H1 (cell line): ENCODE results near the gene TAF1L. TPM values are rescaled to one million over a fixed set of nuclear protein-coding genes. Genes with fewer than 3 reads are reported as not detected.
"Not testable (repeated sequence)": the region's sequence is repeated elsewhere in the genome, so short reads cannot be mapped to it uniquely, and the experiment has no call there.

ENCODE experiments used
- CTCF ChIA-PET: fragments of 300-600 bp; sonication (Branson Sonifier 250); formaldehyde crosslinking; loops from one replicate; lab custom pipeline; 2021; ENCODE audit not compliant: partially characterized antibody; lab: Charles Lee
- POLR2A ChIA-PET: fragments of 300-600 bp; sonication (Branson Sonifier 250); formaldehyde crosslinking; loops from one replicate; lab custom pipeline; 2021; ENCODE audit warnings: inconsistent platforms; ENCODE audit not compliant: partially characterized antibody; lab: Charles Lee
- DNase-seq, 2 experiments: peaks; one replicate each; pipeline versions ENCODE4 v3.0.0 to v3.0.0-alpha.2; 2010 to 2022; ENCODE audit warnings: low spot score in 2 of 2, low read depth in 1 of 2, mixed read lengths in 1 of 2
- FAIRE-seq: peaks from 2 replicates; lab custom pipeline; 2011; peaks lifted over from hg19 to GRCh38; lab: Jason Lieb, UNC
- H2AFZ ChIP-seq: 2 replicates; pipeline ENCODE4 v1.8.1; 2012; ENCODE audit warnings: low read length, inconsistent platforms
- H2AK5ac ChIP-seq: 2 replicates; pipeline ENCODE4 v1.6.1; 2013; ENCODE audit warnings: low read depth, low read length
- H2BK120ac ChIP-seq: replicated peaks from 2 replicates; pipeline ENCODE3; 2013; ENCODE audit warnings: low read depth, low read length, inconsistent platforms
- H2BK12ac ChIP-seq: 2 replicates; pipeline ENCODE4 v1.6.1; 2013; ENCODE audit warnings: low read depth, low read length
- H2BK15ac ChIP-seq: 2 replicates; pipeline ENCODE4 v1.6.1; 2013; ENCODE audit warnings: low read length
- H2BK20ac ChIP-seq: 2 replicates; pipeline ENCODE4 v1.6.1; 2013; ENCODE audit warnings: low read length
- H2BK5ac ChIP-seq: 2 replicates; pipeline ENCODE4 v1.6.1; 2013; ENCODE audit warnings: low read depth, low read length
- H3K14ac ChIP-seq: 2 replicates; pipeline ENCODE4 v1.6.1; 2013; ENCODE audit warnings: inconsistent platforms; ENCODE audit not compliant: insufficient read length
- H3K18ac ChIP-seq: 2 replicates; pipeline ENCODE4 v1.6.1; 2013; ENCODE audit warnings: low read length; ENCODE audit errors: extremely low read depth
- H3K23ac ChIP-seq: 2 replicates; pipeline ENCODE4 v1.6.1; 2013; ENCODE audit warnings: inconsistent platforms; ENCODE audit not compliant: insufficient read length
- H3K23me2 ChIP-seq: 2 replicates; pipeline ENCODE4 v1.6.1; 2013; ENCODE audit warnings: low read depth, low read length
- H3K27ac ChIP-seq: 2 replicates; pipeline ENCODE4 v1.6.1; 2011; ENCODE audit warnings: low read depth, low read length, inconsistent platforms
- H3K27me3 ChIP-seq, 4 experiments: replicated peaks in 1 of 4; 1 replicate in 1 of 4; 2 replicates in 3 of 4; pipeline versions ENCODE4 v1.6.1 to v1.8.1; 2011 to 2013; ENCODE audit warnings: low read length in 3 of 4, mild to moderate bottlenecking in 3 of 4, inconsistent platforms in 2 of 4, mixed read lengths in 2 of 4, moderate library complexity in 1 of 4; ENCODE audit not compliant: control insufficient read depth in 3 of 4, insufficient read depth in 3 of 4; ENCODE audit errors: extremely low read depth in 1 of 4
- H3K36me3 ChIP-seq, 4 experiments: 2 replicates each; pipeline versions ENCODE4 v1.6.1 to v1.8.1; 2011 to 2013; ENCODE audit warnings: mild to moderate bottlenecking in 4 of 4, low read length in 3 of 4, moderate library complexity in 2 of 4, control low read depth in 1 of 4, inconsistent platforms in 1 of 4; ENCODE audit not compliant: insufficient read depth in 4 of 4, control insufficient read depth in 2 of 4
- H3K4ac ChIP-seq: replicated peaks from 2 replicates; pipeline ENCODE3; 2013; ENCODE audit warnings: low read length, low read depth, mixed read lengths, inconsistent platforms; ENCODE audit not compliant: insufficient read length
- H3K4me1 ChIP-seq, 4 experiments: replicated peaks in 1 of 4; 1 replicate in 1 of 4; 2 replicates in 3 of 4; pipeline versions ENCODE4 v1.6.1 to v1.8.1; 2011 to 2013; ENCODE audit warnings: low read length in 3 of 4, inconsistent platforms in 2 of 4, mixed read lengths in 1 of 4; ENCODE audit not compliant: insufficient read depth in 4 of 4, control insufficient read depth in 3 of 4
- H3K4me2 ChIP-seq, 2 experiments: 2 replicates each; pipeline versions ENCODE4 v1.6.1 to v1.8.1; 2011 to 2013; ENCODE audit warnings: low read depth in 2 of 2, low read length in 2 of 2, control low read depth in 1 of 2, inconsistent platforms in 1 of 2, mild to moderate bottlenecking in 1 of 2; ENCODE audit not compliant: insufficient read depth in 1 of 2
- H3K4me3 ChIP-seq, 4 experiments: fragments of 200-600, 300-600 bp in 1 of 4; sonication (generic), shearing (Covaris generic), sonication (Bioruptor Twin) in 1 of 4; 2 replicates each; pipeline versions ENCODE4 v1.5.1 to v1.8.1; 2011 to 2016; ENCODE audit warnings: low read length in 4 of 4, low read depth in 3 of 4, control low read depth in 2 of 4, inconsistent platforms in 2 of 4, mild to moderate bottlenecking in 2 of 4, mixed read lengths in 1 of 4, moderate library complexity in 1 of 4; ENCODE audit not compliant: insufficient read depth in 2 of 4; ENCODE audit errors: extremely low read depth in 1 of 4
- H3K56ac ChIP-seq: replicated peaks from 2 replicates; pipeline ENCODE3; 2013; ENCODE audit warnings: low read depth, mild to moderate bottlenecking, mixed read lengths, low read length, inconsistent platforms; ENCODE audit not compliant: insufficient read length
- H3K79me1 ChIP-seq: 2 replicates; pipeline ENCODE4 v1.6.1; 2013; ENCODE audit warnings: low read depth, low read length, control low read depth
- H3K79me2 ChIP-seq, 2 experiments: 2 replicates each; pipeline versions ENCODE4 v1.6.1 to v1.8.1; 2012 to 2013; ENCODE audit warnings: low read length in 2 of 2, mild to moderate bottlenecking in 2 of 2, inconsistent platforms in 1 of 2; ENCODE audit not compliant: insufficient read depth in 2 of 2, control insufficient read depth in 1 of 2
- H3K9ac ChIP-seq, 4 experiments: replicated peaks in 1 of 4; 1 replicate in 1 of 4; 2 replicates in 3 of 4; pipeline versions ENCODE4 v1.6.1 to v1.8.1; 2011 to 2013; ENCODE audit warnings: low read depth in 3 of 4, low read length in 3 of 4, control low read depth in 2 of 4, mild to moderate bottlenecking in 2 of 4, moderate library complexity in 2 of 4, inconsistent platforms in 1 of 4; ENCODE audit errors: extremely low read depth in 1 of 4
- H3K9me3 ChIP-seq, 2 experiments: 2 replicates each; pipeline versions ENCODE4 v1.6.1 to v1.8.1; 2012 to 2013; ENCODE audit warnings: mild to moderate bottlenecking in 2 of 2, moderate library complexity in 2 of 2, control low read depth in 1 of 2, inconsistent platforms in 1 of 2, low read depth in 1 of 2, low read length in 1 of 2, mixed read lengths in 1 of 2; ENCODE audit not compliant: insufficient read depth in 2 of 2
- H4K20me1 ChIP-seq, 2 experiments: replicated peaks in 1 of 2; 2 replicates each; pipeline versions ENCODE3 to v1.8.1; 2011 to 2013; ENCODE audit warnings: inconsistent platforms in 2 of 2, low read length in 2 of 2, mild to moderate bottlenecking in 1 of 2; ENCODE audit not compliant: insufficient read depth in 2 of 2, control insufficient read depth in 1 of 2
- H4K5ac ChIP-seq: 2 replicates; pipeline ENCODE4 v1.6.1; 2013; ENCODE audit warnings: low read length, low read depth, mixed read lengths, inconsistent platforms; ENCODE audit not compliant: insufficient read length
- H4K8ac ChIP-seq: 2 replicates; pipeline ENCODE4 v1.8.0; 2013; ENCODE audit warnings: mild to moderate bottlenecking, moderate library complexity, low read length, inconsistent platforms; ENCODE audit not compliant: insufficient read depth; ENCODE audit errors: extremely low read depth
- H4K91ac ChIP-seq: replicated peaks from 2 replicates; pipeline ENCODE3; 2013; ENCODE audit warnings: low read length, mixed read lengths, inconsistent platforms; ENCODE audit not compliant: insufficient read length
- WGBS, 2 experiments: shearing (Covaris generic) in 1 of 2; methylation state at CpG; one replicate each; pipeline versions ENCODE4 v1.1.6 to v1.1.7; 2013 to 2015; ENCODE audit warnings: low lambda C conversion rate in 2 of 2, mixed read lengths in 2 of 2, inconsistent platforms in 1 of 2, low coverage in 1 of 2, missing lambda C conversion rate in 1 of 2; ENCODE audit not compliant: insufficient replicate concordance in 2 of 2, insufficient coverage in 1 of 2, insufficient read length in 1 of 2; ENCODE audit errors: extremely low coverage in 1 of 2, missing lambda C conversion rate in 1 of 2; 5-methylcytosine and 5-hydroxymethylcytosine counted together
- polyA plus RNA-seq, 7 experiments: library from polyadenylated mRNA; depleted of rRNA in 3 of 7; stranded (reverse) in 5 of 7; unstranded in 2 of 7; fragments of >200 nt in 5 of 7; fragments of 200-250 nt in 2 of 7; gene quantifications; 1 replicate in 5 of 7; 2 replicates in 1 of 7; 4 replicates in 1 of 7; pipeline versions ENCODE4 v1.2.1 to v1.2.3, GENCODE V29; 2011 to 2013; ENCODE audit warnings: missing spikeins in 2 of 7, mixed read lengths in 2 of 7
- total RNA-seq: library from RNA; stranded (reverse); fragmentation: NEBNext Ultra II Directional; extraction: Animal tissue kit (Norgen Biotek cat#: 25700); gene quantifications from 2 replicates; pipeline ENCODE4 v1.2.1, GENCODE V29; 2021

The TAF1L gene
- total and polyA plus RNA-seq, 2 of the 8 experiments (the other 6 are each of a cell fraction or from before 2014, with no cell fraction given): not detected

DNA sequence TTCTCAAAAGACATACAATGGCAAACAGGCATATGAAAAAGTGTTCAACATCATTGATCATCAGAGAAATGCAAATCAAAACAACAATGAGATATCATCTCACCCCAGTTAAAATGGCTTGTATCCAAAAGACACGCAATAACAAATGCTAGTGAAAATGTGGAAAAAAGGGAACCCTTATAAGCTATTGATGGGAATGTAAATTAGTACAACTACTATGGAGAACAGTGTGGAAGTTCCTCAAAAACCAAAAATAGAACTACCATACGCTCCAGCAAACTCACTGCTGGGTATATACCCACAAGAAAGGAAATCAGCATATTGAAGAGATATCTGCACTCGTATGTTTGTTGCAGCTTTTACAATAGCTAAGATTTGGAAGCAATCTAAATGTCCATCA, 36.4 kb downstream of the TAF1L start:
- DNase-seq, H3K23me2 ChIP-seq, H2BK120ac ChIP-seq, H3K4me1 ChIP-seq, H3K9ac ChIP-seq, H3K4me3 ChIP-seq, H2BK15ac ChIP-seq, H3K27ac ChIP-seq, H3K9me3 ChIP-seq, H3K14ac ChIP-seq, H4K91ac ChIP-seq, H2BK20ac ChIP-seq, H2AFZ ChIP-seq, H3K79me1 ChIP-seq, FAIRE-seq, H3K4me2 ChIP-seq, H3K79me2 ChIP-seq, H3K27me3 ChIP-seq, H4K5ac ChIP-seq, H3K23ac ChIP-seq, H2BK5ac ChIP-seq, H4K8ac ChIP-seq, H3K56ac ChIP-seq, POLR2A ChIA-PET, H3K36me3 ChIP-seq, H2BK12ac ChIP-seq, H3K4ac ChIP-seq, H2AK5ac ChIP-seq, H3K18ac ChIP-seq, H4K20me1 ChIP-seq: not testable (repeated sequence)
- WGBS, 2 experiments: 84% methylated on average over 3 of the region's 3 CpGs; no CpG with 5 or more reads in 1 of the 2 experiments
- CTCF ChIA-PET: interaction anchor here (0.6 to 1.7 kb wide), 5 partner anchors 9 to 221 kb away, joined by 3 to 8 read pairs (median 5); no protein-coding TSS in a partner anchor
